Vagina (tissue), 2 donors: Measurements from ENCODE around the gene MYO7A. TPM values are rescaled to one million over a fixed set of nuclear protein-coding genes. Genes with fewer than 3 reads are reported as not detected.

Experiments
- DNase-seq, 2 donors: peaks; one replicate each; pipeline ENCODE4 v3.0.0-alpha.2; 2017; ENCODE audit errors: extremely low spot score in 2 of 2
- H3K27ac ChIP-seq: fragments of 200-600 bp; sonication (generic); one replicate; pipeline ENCODE4 v1.5.1; 2019
- H3K27me3 ChIP-seq: fragments of 200-600 bp; sonication (generic); one replicate; pipeline ENCODE4 v1.5.1; 2019
- H3K36me3 ChIP-seq, 2 donors: fragments of 200-600 bp; sonication (generic); one replicate each; pipeline ENCODE4 v1.5.1; 2017 to 2019
- H3K4me1 ChIP-seq: fragments of 200-600 bp; sonication (generic); one replicate; pipeline ENCODE4 v1.5.1; 2019
- H3K4me3 ChIP-seq, 2 donors: fragments of 200-600 bp; sonication (generic); 1 replicate in 1 of 2; 2 replicates in 1 of 2; pipeline ENCODE4 v1.5.1; 2016 to 2019
- H3K9me3 ChIP-seq: fragments of 200-600 bp; sonication (generic); one replicate; pipeline ENCODE4 v1.5.1; 2019
- CTCF ChIP-seq, 3 experiments: fragments of 450-650 bp in 2 of 3; fragments of 200-600 bp in 1 of 3; sonication (generic) in 1 of 3; IDR thresholded peaks; one replicate each; pipeline ENCODE4 v1.5.1; 2017 to 2019; ENCODE audit warnings: antibody characterized with exemption in 3 of 3, mild to moderate bottlenecking in 2 of 3, moderate library complexity in 2 of 3
- POLR2A ChIP-seq, 2 donors: fragments of 450-650 bp; IDR thresholded peaks; one replicate each; pipeline ENCODE4 v1.6.1; 2017; ENCODE audit warnings: antibody characterized with exemption in 2 of 2, mild to moderate bottlenecking in 2 of 2, moderate library complexity in 2 of 2
- POLR2AphosphoS5 ChIP-seq, 2 donors: sonication (generic); formaldehyde crosslinking; IDR thresholded peaks; one replicate each; pipeline ENCODE4 v1.9.0; 2017; ENCODE audit warnings: antibody characterized with exemption in 2 of 2, mild to moderate bottlenecking in 2 of 2, low read depth in 1 of 2; ENCODE audit not compliant: insufficient read depth in 1 of 2
- intact Hi-C: fragments of 100-400 bp; cut with DNase I; formaldehyde crosslinking; loops from one replicate; pipeline ENCODE4 v1.15.1; 2023
- total RNA-seq: library from RNA; depleted of rRNA; stranded (reverse); fragments of >200 nt; gene quantifications from one replicate; pipeline ENCODE4 v1.2.3, GENCODE V29; 2016

MYO7A gene
- total RNA-seq, 1 donor from 2014 or later: 9.1 TPM

- no peak for TF ChIP-seq POLR2A (IDR thresholded peaks at IDR 0.05)
- no peak for TF ChIP-seq POLR2AphosphoS5 (IDR thresholded peaks at IDR 0.05; ENCODE audit: insufficient read depth in 1 of 2, low read depth in 1 of 2)
- TF ChIP-seq CTCF (IDR thresholded peaks at IDR 0.05): no peak
- DNase-seq: no peak
- Histone ChIP-seq H3K4me3 (no peak overlapping the region), H3K4me1 (no peaks in the 10 kb centered on the region), H3K9me3 (no peaks in the 10 kb centered on the region), H3K27ac (no peak overlapping the region), H3K36me3 (no peaks in the 10 kb centered on the region), H3K27me3 (no peaks in the 10 kb centered on the region)
- intact Hi-C loops: no loop called here
Measured at GRCh38 chr11:77203901-77204753, 76.1 kb downstream of the MYO7A start.

- Histone ChIP-seq H3K36me3 (no peaks in the 10 kb centered on the region), H3K27ac (no peak overlapping the region), H3K4me3 (no peak overlapping the region), H3K4me1 (no peaks in the 10 kb centered on the region), H3K27me3 (no peaks in the 10 kb centered on the region), H3K9me3 (no peaks in the 10 kb centered on the region)
- intact Hi-C loops: no loop called here
- no peak for DNase-seq
- TF ChIP-seq POLR2A (IDR thresholded peaks at IDR 0.05) (no peak), CTCF (IDR thresholded peaks at IDR 0.05) (no peak), POLR2AphosphoS5 (IDR thresholded peaks at IDR 0.05; ENCODE audit: insufficient read depth in 1 of 2, low read depth in 1 of 2) (no peak)
Measured at GRCh38 chr11:77204754-77205466, 76.9 kb downstream of the MYO7A start.

GRCh38 chr11:77205467-77206263, 77.6 kb downstream of the MYO7A start:
- no peak for TF ChIP-seq POLR2A (IDR thresholded peaks at IDR 0.05)
- no peak for TF ChIP-seq CTCF (IDR thresholded peaks at IDR 0.05)
- no peak for TF ChIP-seq POLR2AphosphoS5 (IDR thresholded peaks at IDR 0.05; ENCODE audit: insufficient read depth in 1 of 2, low read depth in 1 of 2)
- Histone ChIP-seq H3K4me3 (no peak overlapping the region), H3K27ac (no peak overlapping the region), H3K27me3 (no peaks in the 10 kb centered on the region), H3K36me3 (no peaks in the 10 kb centered on the region), H3K4me1 (no peaks in the 10 kb centered on the region), H3K9me3 (no peaks in the 10 kb centered on the region)
- intact Hi-C loops: no loop called here
- DNase-seq: no peak

GRCh38 chr11:77206264-77207018, 78.4 kb downstream of the MYO7A start:
- Histone ChIP-seq H3K4me1 (no peaks in the 10 kb centered on the region), H3K27me3 (no peaks in the 10 kb centered on the region)
- TF ChIP-seq POLR2A (IDR thresholded peaks at IDR 0.05): no peak
- TF ChIP-seq CTCF (IDR thresholded peaks at IDR 0.05): no peak
- TF ChIP-seq POLR2AphosphoS5 (IDR thresholded peaks at IDR 0.05; ENCODE audit: insufficient read depth in 1 of 2, low read depth in 1 of 2): no peak

More at GRCh38 chr11:77206264-77207018, 78.4 kb downstream of the MYO7A start:
- H3K27ac ChIP-seq: no peak overlapping the region
- no peak overlapping the region for H3K4me3 ChIP-seq
- no peaks in the 10 kb centered on the region for H3K9me3 ChIP-seq
- intact Hi-C loops: no loop called here
- H3K36me3 ChIP-seq: no peaks in the 10 kb centered on the region
- DNase-seq: no peak
